Anterior cingulate cortex (tissue), 58 donors: ENCODE results near the gene GPR50.

Experiments used
- DNase-seq, 58 donors: peaks; one replicate each; lab custom pipeline; 2025; lab: John Stamatoyannopoulos, UW

GPR50 gene

GRCh38 chrX:151225843-151226242 is 49.5 kb downstream of the GPR50 start:
- DNase-seq: no peak

GRCh38 chrX:151226941-151227340 is 50.6 kb downstream of the GPR50 start:
- DNase-seq: no peak

GRCh38 chrX:151227627-151228026 is 51.2 kb downstream of the GPR50 start:
- DNase-seq: no peak

GRCh38 chrX:151228935-151229334 is 52.6 kb downstream of the GPR50 start:
- no peak for DNase-seq
